Neural cell (in vitro differentiated cells): ENCODE data around the gene TM7SF3.

Experiments
- CTCF ChIP-seq: fragments of 450-650 bp; IDR thresholded peaks from 2 replicates; pipeline ENCODE4 v1.5.1; 2014; ENCODE audit warnings: antibody characterized with exemption, mild to moderate bottlenecking, moderate library complexity; ENCODE audit not compliant: poor library complexity, severe bottlenecking
- EZH2 ChIP-seq: fragments of 200-600, 300-800 bp; shearing (Covaris generic), sonication (generic); IDR thresholded peaks from 2 replicates; pipeline ENCODE4 v1.6.1; 2014; ENCODE audit warnings: antibody characterized with exemption, low read length, borderline replicate concordance, mild to moderate bottlenecking; ENCODE audit not compliant: insufficient read depth, poor library complexity, severe bottlenecking
- POLR2AphosphoS5 ChIP-seq: IDR thresholded peaks from 2 replicates; pipeline ENCODE4 v1.6.1; 2012
- SMC3 ChIP-seq: fragments of 450-650 bp; conservative IDR thresholded peaks from 2 replicates; pipeline ENCODE4 v1.6.1; 2014; ENCODE audit warnings: antibody characterized with exemption, mild to moderate bottlenecking, moderate library complexity; ENCODE audit not compliant: poor library complexity
- TAF1 ChIP-seq: IDR thresholded peaks from 2 replicates; pipeline ENCODE4 v1.6.1; 2012; ENCODE audit warnings: low read depth

GRCh38 chr12:26937443-26937862, 76.7 kb downstream of the TM7SF3 start:
- no peak for TF ChIP-seq POLR2AphosphoS5
- TF ChIP-seq CTCF = no peak
- TF ChIP-seq TAF1 = no peak
- TF ChIP-seq EZH2 = no peak
- TF ChIP-seq SMC3 = peak; percentile 63
